Natural killer cell (primary cell): ENCODE results near the gene SPTA1. TPM values are rescaled to one million over a fixed set of nuclear protein-coding genes. Genes with fewer than 3 reads are reported as not detected.

Experiments
- ATAC-seq, 3 donors: fragments of 150-1000 bp in 2 of 3; fragments of 200-7000 bp in 1 of 3; cut with Tn5 transposase; 1 replicate in 1 of 3; 2 replicates in 2 of 3; pipeline ENCODE4 v1.10.0; 2021; ENCODE audit warnings: mild to moderate bottlenecking in 2 of 3, moderate library complexity in 2 of 3
- DNase-seq, 2 donors: peaks; one replicate each; pipeline versions ENCODE4 v3.0.0 to v3.0.0-alpha.2; 2013 to 2021; ENCODE audit warnings: mixed read lengths in 1 of 2
- H3K27ac ChIP-seq: one replicate; pipeline ENCODE4 v1.5.1; 2013; ENCODE audit warnings: mild to moderate bottlenecking, low read length
- H3K27me3 ChIP-seq: one replicate; pipeline ENCODE4 v1.6.1; 2013; ENCODE audit warnings: low read length; ENCODE audit not compliant: control insufficient read depth, insufficient read depth
- H3K36me3 ChIP-seq: one replicate; pipeline ENCODE4 v1.6.1; 2013; ENCODE audit warnings: low read length; ENCODE audit not compliant: control insufficient read depth, insufficient read depth
- H3K4me1 ChIP-seq: one replicate; pipeline ENCODE4 v1.6.1; 2013; ENCODE audit warnings: low read length; ENCODE audit not compliant: control insufficient read depth, insufficient read depth
- H3K4me3 ChIP-seq: one replicate; pipeline ENCODE4 v1.5.1; 2013; ENCODE audit warnings: low read length
- H3K9me3 ChIP-seq: one replicate; pipeline ENCODE4 v1.6.1; 2013; ENCODE audit warnings: low read length; ENCODE audit not compliant: control insufficient read depth, insufficient read depth
- H3K27ac Mint-ChIP-seq, 2 donors: one replicate each; pipeline ENCODE4 v1.8.0; 2022; ENCODE audit warnings: mild to moderate bottlenecking in 2 of 2, mixed read lengths in 2 of 2, moderate library complexity in 1 of 2
- H3K27me3 Mint-ChIP-seq, 2 donors: one replicate each; pipeline ENCODE4 v1.8.0; 2022; ENCODE audit warnings: low read depth in 2 of 2, mixed read lengths in 2 of 2
- H3K36me3 Mint-ChIP-seq: one replicate; pipeline ENCODE4 v1.8.0; 2022; ENCODE audit warnings: mixed read lengths
- H3K4me1 Mint-ChIP-seq, 2 donors: one replicate each; pipeline ENCODE4 v1.8.0; 2022; ENCODE audit warnings: mixed read lengths in 2 of 2
- H3K4me3 Mint-ChIP-seq: one replicate; pipeline ENCODE4 v1.8.0; 2022; ENCODE audit warnings: mild to moderate bottlenecking, moderate library complexity, mixed read lengths
- H3K9me3 Mint-ChIP-seq, 2 donors: one replicate each; pipeline ENCODE4 v1.8.0; 2022; ENCODE audit warnings: mixed read lengths in 2 of 2
- CTCF ChIP-seq: fragments of 200-600 bp; IDR thresholded peaks from one replicate; pipeline ENCODE4 v1.8.0; 2022; ENCODE audit warnings: antibody characterized with exemption
- WGBS: methylation state at CpG from one replicate; pipeline ENCODE4 v1.1.7; 2013; ENCODE audit warnings: missing lambda C conversion rate; ENCODE audit not compliant: insufficient coverage; 5-methylcytosine and 5-hydroxymethylcytosine counted together
- intact Hi-C: fragments of 100-400 bp; cut with micrococcal nuclease; formaldehyde crosslinking; loops from one replicate; pipeline ENCODE4 v1.14.2; 2022
- total RNA-seq, 4 donors: library from RNA; stranded (reverse); fragments of 120-200 nt in 1 of 4; gene quantifications; one replicate each; pipeline versions ENCODE4 v1.2.3 to v1.2.4, GENCODE V29; 2013 to 2022

The SPTA1 gene
- total RNA-seq, 3 donors from 2014 or later (not counting 1 experiment from before 2014, with no cell fraction given) = 0.30 TPM; not detected in 2

- no peaks in the 10 kb centered on the region for H3K4me1 ChIP-seq
- H3K9me3 Mint-ChIP-seq = no peaks in the 10 kb centered on the region
- no peak overlapping the region for H3K27ac ChIP-seq
- intact Hi-C loops = loop anchor here (10.0 kb wide), 1 partner anchor 57 kb away; the partner anchor contains the start of gene OR6Y1
- WGBS = 86% methylated on average over 1 of the region's 3 CpGs
- ATAC-seq (no peak), DNase-seq (no peak)
- H3K36me3 ChIP-seq = no peaks in the 10 kb centered on the region
- no peak overlapping the region for H3K27ac Mint-ChIP-seq
- H3K27me3 Mint-ChIP-seq = peaks cover 18 to 30% of the 10 kb centered on the region in 2 donors
- H3K27me3 ChIP-seq = no peaks in the 10 kb centered on the region
- no peak overlapping the region for H3K4me3 ChIP-seq
- H3K4me1 Mint-ChIP-seq = peaks cover 0 to 4% of the 10 kb centered on the region in 2 donors
- no peaks in the 10 kb centered on the region for H3K9me3 ChIP-seq
- no peak for TF ChIP-seq CTCF
- no peak overlapping the region for H3K4me3 Mint-ChIP-seq
- no peaks in the 10 kb centered on the region for H3K36me3 Mint-ChIP-seq
Observed at GRCh38 chr1:158611916-158612315, 74.6 kb downstream of the SPTA1 start.

GRCh38 chr1:158607296-158607695, 79.2 kb downstream of the SPTA1 start:
- H3K27ac ChIP-seq = no peak overlapping the region
- no peak overlapping the region for H3K4me3 ChIP-seq
- no peaks in the 10 kb centered on the region for H3K36me3 Mint-ChIP-seq
- ATAC-seq = no peak
- no peaks in the 10 kb centered on the region for H3K36me3 ChIP-seq
- TF ChIP-seq CTCF = no peak
- 89% methylated on average over 1 of the region's 1 CpG for WGBS
- H3K9me3 ChIP-seq = no peaks in the 10 kb centered on the region
- no peaks in the 10 kb centered on the region for H3K4me1 ChIP-seq
- no peak for DNase-seq
- intact Hi-C loops = no loop called here
- no peaks in the 10 kb centered on the region for H3K9me3 Mint-ChIP-seq
- H3K27ac Mint-ChIP-seq = no peak overlapping the region
- peaks cover 0 to 5% of the 10 kb centered on the region in 2 donors for H3K4me1 Mint-ChIP-seq
- H3K27me3 Mint-ChIP-seq = peaks cover 2 to 18% of the 10 kb centered on the region in 2 donors
- H3K27me3 ChIP-seq = no peaks in the 10 kb centered on the region
- H3K4me3 Mint-ChIP-seq = no peak overlapping the region

GRCh38 chr1:158604968-158605367, 81.5 kb downstream of the SPTA1 start, which contains the start of gene OR10Z1:
OR10Z1 (plus strand) TSS chr1:158605268; CDS start chr1:158606439, 1,171 bp downstream.
- no peaks in the 10 kb centered on the region for H3K9me3 ChIP-seq
- intact Hi-C loops = no loop called here
- H3K4me1 Mint-ChIP-seq = peaks cover 10% of the 10 kb centered on the region in 2 donors
- no peak within 1 kb of the TSS for H3K27ac Mint-ChIP-seq
- H3K4me3 Mint-ChIP-seq = no peak within 1 kb of the TSS
- ATAC-seq (no peak), DNase-seq (no peak)
- H3K36me3 Mint-ChIP-seq = no peaks in the 10 kb centered on the region
- TF ChIP-seq CTCF = no peak
- no peaks in the 10 kb centered on the region for H3K4me1 ChIP-seq
- H3K27me3 Mint-ChIP-seq = peaks cover 0 to 20% of the 10 kb centered on the region in 2 donors
- no peak within 1 kb of the TSS for H3K4me3 ChIP-seq
- WGBS = 60% methylated on average over 1 of the region's 1 CpG
- H3K36me3 ChIP-seq = no peaks in the 10 kb centered on the region
- no peak within 1 kb of the TSS for H3K27ac ChIP-seq
- H3K27me3 ChIP-seq = no peaks in the 10 kb centered on the region
- no peaks in the 10 kb centered on the region for H3K9me3 Mint-ChIP-seq

GRCh38 chr1:158600735-158601134, 85.8 kb downstream of the SPTA1 start:
- H3K27me3 ChIP-seq = peaks cover 3% of the 10 kb centered on the region
- no peaks in the 10 kb centered on the region for H3K36me3 ChIP-seq
- intact Hi-C loops = no loop called here
- H3K4me3 ChIP-seq = no peak overlapping the region
- H3K36me3 Mint-ChIP-seq = peaks cover 6% of the 10 kb centered on the region
- no peak for DNase-seq
- no peak for ATAC-seq
- no peak for TF ChIP-seq CTCF
- H3K27ac Mint-ChIP-seq = no peak overlapping the region
- H3K9me3 ChIP-seq = peaks cover 12% of the 10 kb centered on the region
- WGBS = no CpG with 5 or more reads among the region's 2 CpGs
- H3K4me3 Mint-ChIP-seq = no peak overlapping the region
- peaks cover 14 to 24% of the 10 kb centered on the region in 2 donors for H3K27me3 Mint-ChIP-seq
- H3K9me3 Mint-ChIP-seq = peaks cover 8 to 12% of the 10 kb centered on the region in 2 donors
- H3K4me1 Mint-ChIP-seq = peaks cover 10% of the 10 kb centered on the region in 2 donors
- no peak overlapping the region for H3K27ac ChIP-seq
- no peaks in the 10 kb centered on the region for H3K4me1 ChIP-seq
